Measurements from ENCODE around the gene GTF3C2. TPM values are rescaled to one million over a fixed set of nuclear protein-coding genes. Genes with fewer than 3 reads are reported as not detected.

The GTF3C2 gene
- total and polyA plus RNA-seq, 9 of the 15 experiments (the other 6 are each of a cell fraction or from before 2014, with no cell fraction given) = 35.5 to 96.8 (median 53.0) TPM

DNA sequence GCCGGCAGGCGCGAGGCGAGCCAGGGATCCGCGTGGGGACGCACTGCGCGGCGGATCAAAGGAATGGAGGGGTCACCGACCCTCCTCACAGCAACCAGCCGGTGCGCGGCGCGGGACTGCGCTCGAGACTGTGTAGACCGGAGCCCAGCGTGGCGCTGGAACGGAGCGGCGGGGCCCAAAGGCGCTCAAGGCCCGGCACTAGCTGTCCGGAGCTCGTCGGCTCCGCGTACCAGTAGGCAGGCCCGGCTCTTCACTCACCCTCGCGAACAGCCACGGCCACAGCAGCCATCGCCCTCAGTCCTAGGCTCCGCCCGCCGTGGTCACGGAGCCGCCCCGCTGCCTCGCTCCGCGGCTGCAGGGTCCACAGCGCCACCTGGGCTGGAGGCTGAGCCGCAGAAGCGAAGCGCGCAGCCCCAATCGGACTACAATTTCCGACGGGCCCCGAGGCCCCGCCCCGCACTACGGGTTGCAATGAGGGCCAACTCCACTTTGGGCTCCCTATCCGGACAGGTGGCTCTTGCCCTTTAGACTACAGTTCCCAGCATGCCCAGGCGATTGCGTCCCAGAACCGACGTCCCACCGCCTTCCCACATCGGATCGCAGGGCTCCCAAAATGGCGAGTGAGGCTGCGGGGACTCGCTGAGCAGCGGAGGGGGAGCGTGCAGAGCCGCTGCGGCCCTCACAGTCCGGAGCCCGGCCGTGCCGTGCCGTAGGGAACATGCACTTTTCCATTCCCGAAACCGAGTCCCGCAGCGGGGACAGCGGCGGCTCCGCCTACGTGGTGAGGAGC is 13.7 kb upstream of the GTF3C2 start, which contains the start of the genes EIF2B4 and SNX17 (continued):
- TF ChIP-seq, protein P1, sequence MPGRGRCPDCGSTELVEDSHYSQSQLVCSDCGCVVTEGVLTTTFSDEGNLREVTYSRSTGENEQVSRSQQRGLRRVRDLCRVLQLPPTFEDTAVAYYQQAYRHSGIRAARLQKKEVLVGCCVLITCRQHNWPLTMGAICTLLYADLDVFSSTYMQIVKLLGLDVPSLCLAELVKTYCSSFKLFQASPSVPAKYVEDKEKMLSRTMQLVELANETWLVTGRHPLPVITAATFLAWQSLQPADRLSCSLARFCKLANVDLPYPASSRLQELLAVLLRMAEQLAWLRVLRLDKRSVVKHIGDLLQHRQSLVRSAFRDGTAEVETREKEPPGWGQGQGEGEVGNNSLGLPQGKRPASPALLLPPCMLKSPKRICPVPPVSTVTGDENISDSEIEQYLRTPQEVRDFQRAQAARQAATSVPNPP (IDR thresholded peaks at IDR 0.05; ENCODE audit: borderline replicate concordance, insufficient read depth, insufficient read length) = no peak
- no peak for TF ChIP-seq SNRNP70 (optimal IDR thresholded peaks at IDR 0.05; ENCODE audit: low read depth, low read length)
- TF ChIP-seq BHLHE40 (IDR thresholded peaks at IDR 0.05; ENCODE audit: low read length) = 0 out of 2 replicates have a peak, but pooled peaks have one; percentile 29
- peak; percentile 37; the same call in 1 of the 2 replicates for TF ChIP-seq ZNF274 (IDR thresholded peaks at IDR 0.05; ENCODE audit: borderline replicate concordance, low read depth, low read length)
- TF ChIP-seq ZNF778 (CRISPR knock-in tag; IDR thresholded peaks at IDR 0.05) = no peak
- TF ChIP-seq KDM5B (IDR thresholded peaks at IDR 0.05; ENCODE audit: insufficient replicate concordance, low read depth, low read length) = peak; percentile 88
- TF ChIP-seq PHB (CRISPR knock-in tag; IDR thresholded peaks at IDR 0.05) = peak; percentile 89
- TF ChIP-seq ZNF282 (CRISPR knock-in tag; IDR thresholded peaks at IDR 0.05) = no peak
- no peak for TF ChIP-seq EWSR1 (IDR thresholded peaks at IDR 0.05; ENCODE audit: borderline replicate concordance, low read depth, partially characterized antibody)
- no peak for TF ChIP-seq DACH1 (IDR thresholded peaks at IDR 0.05; ENCODE audit: partially characterized antibody)
- no peak for TF ChIP-seq BRF1 (IDR thresholded peaks at IDR 0.05; ENCODE audit: borderline replicate concordance, extremely low read depth, insufficient read length)
- TF ChIP-seq, protein P2, sequence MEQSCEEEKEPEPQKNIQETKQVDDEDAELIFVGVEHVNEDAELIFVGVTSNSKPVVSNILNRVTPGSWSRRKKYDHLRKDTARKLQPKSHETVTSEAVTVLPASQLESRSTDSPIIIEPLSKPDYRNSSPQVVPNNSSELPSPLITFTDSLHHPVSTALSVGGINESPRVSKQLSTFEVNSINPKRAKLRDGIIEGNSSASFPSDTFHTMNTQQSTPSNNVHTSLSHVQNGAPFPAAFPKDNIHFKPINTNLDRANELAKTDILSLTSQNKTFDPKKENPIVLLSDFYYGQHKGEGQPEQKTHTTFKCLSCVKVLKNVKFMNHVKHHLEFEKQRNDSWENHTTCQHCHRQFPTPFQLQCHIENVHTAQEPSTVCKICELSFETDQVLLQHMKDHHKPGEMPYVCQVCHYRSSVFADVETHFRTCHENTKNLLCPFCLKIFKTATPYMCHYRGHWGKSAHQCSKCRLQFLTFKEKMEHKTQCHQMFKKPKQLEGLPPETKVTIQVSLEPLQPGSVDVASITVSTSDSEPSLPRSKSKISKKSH (CRISPR knock-in tag; IDR thresholded peaks at IDR 0.05) = no peak
- TF ChIP-seq RFX5 (IDR thresholded peaks at IDR 0.05; ENCODE audit: low read depth, low read length) = no peak
- no peak for TF ChIP-seq HDAC2 (IDR thresholded peaks at IDR 0.05)
- TF ChIP-seq CBFA2T2 (conservative IDR thresholded peaks at IDR 0.05) = no peak
- TF ChIP-seq ZNF134 (CRISPR knock-in tag; conservative IDR thresholded peaks at IDR 0.05) = no peak
- TF ChIP-seq, protein P3, sequence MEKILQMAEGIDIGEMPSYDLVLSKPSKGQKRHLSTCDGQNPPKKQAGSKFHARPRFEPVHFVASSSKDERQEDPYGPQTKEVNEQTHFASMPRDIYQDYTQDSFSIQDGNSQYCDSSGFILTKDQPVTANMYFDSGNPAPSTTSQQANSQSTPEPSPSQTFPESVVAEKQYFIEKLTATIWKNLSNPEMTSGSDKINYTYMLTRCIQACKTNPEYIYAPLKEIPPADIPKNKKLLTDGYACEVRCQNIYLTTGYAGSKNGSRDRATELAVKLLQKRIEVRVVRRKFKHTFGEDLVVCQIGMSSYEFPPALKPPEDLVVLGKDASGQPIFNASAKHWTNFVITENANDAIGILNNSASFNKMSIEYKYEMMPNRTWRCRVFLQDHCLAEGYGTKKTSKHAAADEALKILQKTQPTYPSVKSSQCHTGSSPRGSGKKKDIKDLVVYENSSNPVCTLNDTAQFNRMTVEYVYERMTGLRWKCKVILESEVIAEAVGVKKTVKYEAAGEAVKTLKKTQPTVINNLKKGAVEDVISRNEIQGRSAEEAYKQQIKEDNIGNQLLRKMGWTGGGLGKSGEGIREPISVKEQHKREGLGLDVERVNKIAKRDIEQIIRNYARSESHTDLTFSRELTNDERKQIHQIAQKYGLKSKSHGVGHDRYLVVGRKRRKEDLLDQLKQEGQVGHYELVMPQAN (IDR thresholded peaks at IDR 0.05; ENCODE audit: borderline replicate concordance) = peak; percentile 48; the same call in 1 of the 2 replicates
- peak in 1 of 2 experiments; percentile 91 for TF ChIP-seq MAZ (CRISPR knock-in tag; conservative IDR thresholded peaks at IDR 0.05 in 1 of 2, IDR thresholded peaks at IDR 0.05 in 1 of 2)
- no peak for TF ChIP-seq THRAP3 (IDR thresholded peaks at IDR 0.05; ENCODE audit: borderline replicate concordance)
- TF ChIP-seq, protein P4, sequence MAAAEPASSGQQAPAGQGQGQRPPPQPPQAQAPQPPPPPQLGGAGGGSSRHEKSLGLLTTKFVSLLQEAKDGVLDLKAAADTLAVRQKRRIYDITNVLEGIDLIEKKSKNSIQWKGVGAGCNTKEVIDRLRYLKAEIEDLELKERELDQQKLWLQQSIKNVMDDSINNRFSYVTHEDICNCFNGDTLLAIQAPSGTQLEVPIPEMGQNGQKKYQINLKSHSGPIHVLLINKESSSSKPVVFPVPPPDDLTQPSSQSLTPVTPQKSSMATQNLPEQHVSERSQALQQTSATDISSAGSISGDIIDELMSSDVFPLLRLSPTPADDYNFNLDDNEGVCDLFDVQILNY (CRISPR knock-in tag; IDR thresholded peaks at IDR 0.05) = peak; percentile 91; the same call in 1 of the 2 replicates
- TF ChIP-seq HLTF (IDR thresholded peaks at IDR 0.05) = peak; percentile 25; the same call in 1 of the 2 replicates
- TF ChIP-seq KAT7 (CRISPR knock-in tag; IDR thresholded peaks at IDR 0.05; ENCODE audit: borderline replicate concordance) = no peak; the same call in none of the 2 replicates
- no peak for TF ChIP-seq TRIM28 (IDR thresholded peaks at IDR 0.05)
- peak; percentile 94 for TF ChIP-seq HMGN3 (IDR thresholded peaks at IDR 0.05; ENCODE audit: borderline replicate concordance, extremely low read depth, insufficient read length, low read depth, low read length)
